Embryonic facial prominence (tissue), 1 donor: ENCODE data around the gene PRKD2.
"Not testable (repeated sequence)": the region's sequence is repeated elsewhere in the genome, so short reads cannot be mapped to it uniquely, and the experiment has no call there.

Experiments used
- DNase-seq: peaks from one replicate; pipeline ENCODE4 v3.0.0-alpha.2; 2016; ENCODE audit errors: extremely low spot score

The PRKD2 gene

DNA sequence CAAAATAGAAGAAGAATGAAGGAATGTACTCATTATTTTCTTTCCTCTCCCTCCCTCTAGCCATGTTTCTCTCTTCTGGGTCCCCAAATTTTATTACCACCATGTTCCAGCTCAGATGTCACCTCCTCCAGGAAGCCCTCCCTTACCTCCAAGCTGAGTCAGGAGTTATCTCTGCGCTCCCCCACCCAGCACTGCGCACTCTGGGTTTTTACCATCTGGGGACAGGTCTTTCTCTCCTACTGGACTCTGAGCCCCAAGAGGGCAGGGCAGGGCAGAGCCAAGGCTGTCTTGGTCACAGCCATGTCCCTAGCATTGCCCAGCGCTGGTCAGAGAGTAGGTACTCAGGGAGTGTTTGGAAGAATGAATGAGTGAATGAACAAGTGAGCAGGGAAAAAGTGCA is 83.8 kb downstream of the PRKD2 start:
- no peak for DNase-seq

DNA sequence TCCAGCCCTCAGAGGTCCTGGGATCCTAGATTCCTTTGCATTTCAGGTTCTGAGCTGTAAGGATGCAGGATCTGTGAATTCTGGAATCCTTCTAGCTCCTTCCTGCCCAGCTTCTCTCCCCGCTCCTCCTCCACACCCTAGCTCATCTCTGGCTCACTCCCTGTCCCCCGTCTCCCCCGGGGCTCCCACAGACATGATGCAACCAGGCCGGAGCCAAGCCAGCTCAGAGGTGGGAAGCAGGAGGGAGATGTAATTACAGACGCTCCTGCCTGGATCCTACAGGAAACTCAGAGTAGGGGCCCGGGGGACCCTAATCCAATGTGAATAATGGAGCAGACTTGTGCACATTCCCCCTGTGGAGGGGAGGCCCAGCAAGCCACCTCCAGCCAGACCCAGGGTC is 85.4 kb downstream of the PRKD2 start:
- DNase-seq, result no peak

DNA sequence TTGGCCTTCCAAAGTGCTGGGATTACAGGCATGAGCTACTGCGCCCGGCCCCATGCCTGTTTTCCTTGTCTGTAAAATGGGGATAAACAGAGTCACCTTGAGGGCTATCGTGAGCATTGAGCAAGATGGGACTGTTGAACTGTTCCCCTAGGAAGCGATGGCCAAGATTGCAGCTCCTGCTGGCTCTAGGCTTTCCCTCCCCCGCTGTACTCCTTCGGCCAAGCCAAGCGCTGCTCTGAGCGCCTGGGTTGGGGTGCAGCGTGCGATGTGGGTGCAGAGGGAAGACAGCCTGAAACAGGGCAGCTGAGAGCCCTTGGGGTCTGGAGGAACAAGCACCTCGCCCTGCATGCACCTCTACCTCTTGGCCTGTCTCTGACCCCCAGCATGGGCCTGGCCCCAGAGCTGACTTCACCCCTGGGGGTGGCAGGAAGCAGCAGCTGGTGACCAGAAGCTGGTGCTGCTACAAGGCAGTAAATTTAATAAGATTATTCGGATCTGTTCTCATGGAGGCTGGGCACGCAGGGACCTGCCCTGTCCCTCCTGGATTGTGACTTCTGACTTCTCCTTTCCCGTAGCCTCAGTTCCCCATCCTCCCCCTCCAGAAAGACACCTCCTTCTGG is 86.2 kb downstream of the PRKD2 start:
- DNase-seq, result no peak

DNA sequence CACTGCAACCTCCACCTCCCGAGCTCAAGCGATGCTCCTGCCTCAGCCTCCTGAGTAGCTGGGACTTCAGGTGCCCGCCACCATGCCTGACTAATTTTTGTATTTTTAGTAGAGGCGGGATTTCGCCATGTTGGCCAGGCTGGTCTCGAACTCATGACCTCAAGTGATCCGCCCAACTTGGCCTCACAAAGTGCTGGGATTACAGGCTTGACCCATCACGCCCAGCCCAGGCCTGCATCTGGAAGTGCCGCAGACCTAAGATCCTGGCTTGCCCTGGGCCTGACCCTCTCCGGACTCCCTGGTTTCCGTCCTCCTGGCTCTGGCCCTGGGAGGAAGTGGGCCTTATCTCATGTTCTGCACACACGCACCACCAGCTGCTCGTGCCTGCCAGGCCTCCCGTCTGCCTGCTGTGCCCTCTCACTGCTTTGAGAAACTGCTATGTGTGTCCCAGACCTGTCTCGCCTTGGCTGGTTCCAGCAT is 87.3 kb downstream of the PRKD2 start:
- DNase-seq, result no peak

DNA sequence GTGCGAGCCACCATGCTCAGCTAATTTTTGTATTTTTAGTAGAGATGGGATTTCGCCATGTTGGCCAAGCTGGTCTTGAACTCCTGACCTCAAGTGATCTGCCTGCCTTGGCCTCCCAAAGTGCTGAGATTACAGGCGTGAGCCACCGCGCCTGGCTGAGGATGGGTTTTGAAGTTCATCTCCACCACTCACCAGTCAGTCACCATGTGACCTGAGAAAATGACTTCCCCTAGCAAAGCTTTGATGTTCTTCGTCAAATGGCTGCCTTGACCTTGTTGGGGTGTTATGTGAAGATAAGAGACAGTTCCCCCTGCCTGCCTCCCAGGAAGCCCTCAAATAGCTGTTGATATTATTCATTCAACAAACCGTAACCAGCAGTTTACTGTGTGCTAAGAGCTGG is 87.9 kb downstream of the PRKD2 start:
- DNase-seq, result not testable (repeated sequence)

DNA sequence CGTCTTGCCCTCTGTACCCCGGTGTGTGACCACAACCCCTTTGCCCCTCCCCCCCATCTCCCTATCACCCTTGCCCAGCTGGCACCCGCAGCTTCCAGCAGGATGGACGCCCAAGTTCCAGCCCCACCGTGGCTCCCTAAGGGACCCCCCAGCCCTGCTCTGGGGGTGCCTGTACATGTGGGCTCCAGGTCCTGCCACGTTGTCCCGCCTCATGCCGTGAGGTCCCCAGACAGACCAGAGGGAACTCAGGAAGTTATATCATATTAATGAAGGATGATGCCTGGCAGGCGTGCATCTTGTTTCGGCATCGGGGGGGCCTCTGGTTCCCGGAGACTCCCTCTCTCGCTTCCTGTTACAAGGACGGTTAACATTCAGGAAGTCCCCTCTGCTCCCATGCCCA is 90.5 kb downstream of the PRKD2 start:
- no peak for DNase-seq

DNA sequence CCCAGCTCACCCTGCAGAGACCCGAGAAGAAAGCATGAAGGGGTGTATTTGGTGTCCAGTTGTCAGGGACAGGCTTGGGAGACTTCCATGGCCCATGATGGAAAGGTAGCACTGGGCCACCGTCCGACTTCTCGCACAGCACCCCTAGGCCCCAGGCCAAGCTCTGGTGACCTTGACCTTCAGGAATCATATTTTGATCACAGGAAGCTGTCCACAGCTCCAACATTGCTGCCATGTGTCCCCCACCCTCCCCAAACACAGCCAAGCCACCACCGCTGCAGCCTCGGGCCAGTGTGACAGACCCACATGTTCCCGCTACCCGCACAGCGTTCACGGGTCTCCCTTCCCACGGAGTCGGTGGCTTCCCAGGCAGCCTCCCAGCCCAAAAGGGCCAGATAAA is 91.2 kb downstream of the PRKD2 start:
- DNase-seq, result no peak

DNA sequence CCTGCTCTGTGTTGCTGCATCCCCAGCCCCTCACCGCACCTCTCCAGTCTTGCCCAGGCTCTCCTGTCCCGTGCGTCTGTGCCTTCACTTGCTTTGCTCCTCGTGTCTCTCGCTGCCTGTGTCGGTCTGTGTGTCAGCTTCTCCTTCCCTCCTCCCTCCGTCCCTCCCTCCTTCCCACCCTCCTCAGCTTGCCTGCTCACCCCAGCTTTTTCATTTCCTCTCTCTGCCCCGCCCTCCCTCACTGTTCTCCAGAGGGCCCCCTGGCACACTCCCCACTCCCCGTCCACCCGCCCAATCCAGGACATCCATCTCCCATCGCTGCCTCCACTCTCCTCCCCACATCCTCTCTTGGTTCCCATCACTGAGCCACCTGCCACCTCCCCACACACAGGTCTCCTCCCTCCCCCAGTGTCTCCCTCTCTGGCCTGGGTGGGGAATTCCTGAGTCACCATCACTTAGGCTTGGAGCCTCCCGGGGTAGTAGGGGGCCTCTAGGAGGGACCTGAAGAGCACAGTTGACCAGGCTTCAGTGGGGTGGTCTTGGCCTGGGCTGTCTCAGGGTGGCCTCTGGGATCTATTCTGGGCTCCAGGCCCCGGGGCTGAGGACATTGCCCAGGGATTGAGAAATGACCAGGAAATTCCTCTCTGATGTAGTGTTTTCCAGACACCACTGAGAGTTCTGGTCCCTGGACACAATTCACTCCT is 91.8 kb downstream of the PRKD2 start, which contains the start of gene PTGIR:
Gene PTGIR, minus strand, starts transcription at position 132 of the 704 bp plus-strand sequence. CDS start 864 bp downstream, outside the sequence.
- DNase-seq, result no peak
